ENCODE data around the gene CD247. TPM values are rescaled to one million over a fixed set of nuclear protein-coding genes. Genes with fewer than 3 reads are reported as not detected.

The CD247 gene
- total RNA-seq, 1 donor from 2014 or later = not detected

DNA sequence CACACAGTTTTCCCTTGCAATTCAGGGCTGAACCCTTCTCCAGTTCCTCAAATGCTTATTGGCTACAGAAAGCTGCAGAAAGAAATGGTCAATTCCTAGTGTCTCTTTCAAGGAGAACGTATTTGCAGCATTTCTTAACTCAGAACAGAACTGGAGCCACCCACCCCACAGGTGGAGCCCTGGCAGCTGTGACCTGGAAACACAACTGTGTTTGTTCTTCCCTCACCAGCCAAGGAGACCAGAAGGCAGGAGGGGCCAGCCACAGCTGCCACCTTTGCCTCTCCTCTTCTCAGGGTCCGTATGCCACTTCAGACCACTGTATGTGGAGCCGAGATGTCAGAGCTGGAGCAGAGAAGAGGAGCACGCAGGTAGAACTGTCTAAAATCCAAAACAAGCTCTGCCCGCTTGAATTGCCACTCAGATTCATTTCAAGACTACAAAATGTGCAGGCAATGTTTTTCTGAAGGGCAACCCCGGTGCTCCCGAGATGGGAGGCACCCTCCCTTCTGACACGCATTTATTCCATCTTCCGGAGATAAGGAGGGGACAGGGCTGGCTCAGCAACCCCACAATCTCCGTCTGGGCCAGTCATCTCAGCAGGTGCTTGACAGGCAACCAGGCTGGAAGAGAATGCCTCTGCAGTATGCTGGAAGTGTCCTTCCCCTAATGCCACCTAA, 16.7 kb downstream of the CD247 start:
- Mint-ChIP-seq H3K9me3 (ENCODE audit: unreplicated experiment) (no peaks in the 10 kb centered on the region), H3K27ac (ENCODE audit: unreplicated experiment) (no peak overlapping the region), H3K36me3 (ENCODE audit: unreplicated experiment) (no peaks in the 10 kb centered on the region), H3K4me3 (ENCODE audit: unreplicated experiment) (no peak overlapping the region), H3K4me1 (ENCODE audit: unreplicated experiment) (no peaks in the 10 kb centered on the region), H3K27me3 (ENCODE audit: unreplicated experiment) (peaks cover 69% of the 10 kb centered on the region)
- TF ChIP-seq, protein P1, sequence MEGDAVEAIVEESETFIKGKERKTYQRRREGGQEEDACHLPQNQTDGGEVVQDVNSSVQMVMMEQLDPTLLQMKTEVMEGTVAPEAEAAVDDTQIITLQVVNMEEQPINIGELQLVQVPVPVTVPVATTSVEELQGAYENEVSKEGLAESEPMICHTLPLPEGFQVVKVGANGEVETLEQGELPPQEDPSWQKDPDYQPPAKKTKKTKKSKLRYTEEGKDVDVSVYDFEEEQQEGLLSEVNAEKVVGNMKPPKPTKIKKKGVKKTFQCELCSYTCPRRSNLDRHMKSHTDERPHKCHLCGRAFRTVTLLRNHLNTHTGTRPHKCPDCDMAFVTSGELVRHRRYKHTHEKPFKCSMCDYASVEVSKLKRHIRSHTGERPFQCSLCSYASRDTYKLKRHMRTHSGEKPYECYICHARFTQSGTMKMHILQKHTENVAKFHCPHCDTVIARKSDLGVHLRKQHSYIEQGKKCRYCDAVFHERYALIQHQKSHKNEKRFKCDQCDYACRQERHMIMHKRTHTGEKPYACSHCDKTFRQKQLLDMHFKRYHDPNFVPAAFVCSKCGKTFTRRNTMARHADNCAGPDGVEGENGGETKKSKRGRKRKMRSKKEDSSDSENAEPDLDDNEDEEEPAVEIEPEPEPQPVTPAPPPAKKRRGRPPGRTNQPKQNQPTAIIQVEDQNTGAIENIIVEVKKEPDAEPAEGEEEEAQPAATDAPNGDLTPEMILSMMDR (IDR thresholded peaks at IDR 0.05) = no peak
- DNase-seq (ENCODE audit: extremely low spot score, unreplicated experiment) = no peak

GRCh38 chr1:167500283-167500860, 18.0 kb downstream of the CD247 start:
- TF ChIP-seq, protein P1 (IDR thresholded peaks at IDR 0.05) = no peak
- Mint-ChIP-seq H3K27ac (ENCODE audit: unreplicated experiment) (no peak overlapping the region), H3K9me3 (ENCODE audit: unreplicated experiment) (no peaks in the 10 kb centered on the region), H3K4me3 (ENCODE audit: unreplicated experiment) (no peak overlapping the region), H3K27me3 (ENCODE audit: unreplicated experiment) (peaks cover 74% of the 10 kb centered on the region), H3K36me3 (ENCODE audit: unreplicated experiment) (no peaks in the 10 kb centered on the region), H3K4me1 (ENCODE audit: unreplicated experiment) (no peaks in the 10 kb centered on the region)
- no peak for DNase-seq (ENCODE audit: extremely low spot score, unreplicated experiment)

DNA sequence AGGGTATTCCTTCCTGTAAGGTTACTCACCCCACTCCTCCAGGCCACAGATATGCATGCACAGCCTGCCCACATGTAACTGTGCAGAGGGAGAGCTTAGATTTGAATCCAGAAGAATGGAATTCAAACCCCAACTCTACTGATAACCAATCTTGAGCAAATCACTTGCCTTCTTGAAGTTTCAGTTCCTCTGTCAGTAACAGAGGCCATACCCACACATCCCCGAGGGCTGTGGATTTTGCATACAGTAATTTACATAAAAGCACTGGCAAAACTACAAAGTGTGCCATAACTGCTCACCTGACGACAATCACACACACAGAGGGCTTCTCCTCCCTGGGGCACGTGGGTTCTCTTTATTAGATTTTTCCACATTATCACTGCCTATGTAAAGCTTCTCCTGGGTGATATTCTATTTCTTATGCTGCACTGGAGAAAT, 18.6 kb downstream of the CD247 start:
- Mint-ChIP-seq H3K4me3 (ENCODE audit: unreplicated experiment) (no peak overlapping the region), H3K27ac (ENCODE audit: unreplicated experiment) (no peak overlapping the region), H3K27me3 (ENCODE audit: unreplicated experiment) (peaks cover 74% of the 10 kb centered on the region), H3K9me3 (ENCODE audit: unreplicated experiment) (no peaks in the 10 kb centered on the region), H3K36me3 (ENCODE audit: unreplicated experiment) (no peaks in the 10 kb centered on the region), H3K4me1 (ENCODE audit: unreplicated experiment) (no peaks in the 10 kb centered on the region)
- DNase-seq (ENCODE audit: extremely low spot score, unreplicated experiment) = no peak
- TF ChIP-seq, protein P1 (IDR thresholded peaks at IDR 0.05) = no peak

DNA sequence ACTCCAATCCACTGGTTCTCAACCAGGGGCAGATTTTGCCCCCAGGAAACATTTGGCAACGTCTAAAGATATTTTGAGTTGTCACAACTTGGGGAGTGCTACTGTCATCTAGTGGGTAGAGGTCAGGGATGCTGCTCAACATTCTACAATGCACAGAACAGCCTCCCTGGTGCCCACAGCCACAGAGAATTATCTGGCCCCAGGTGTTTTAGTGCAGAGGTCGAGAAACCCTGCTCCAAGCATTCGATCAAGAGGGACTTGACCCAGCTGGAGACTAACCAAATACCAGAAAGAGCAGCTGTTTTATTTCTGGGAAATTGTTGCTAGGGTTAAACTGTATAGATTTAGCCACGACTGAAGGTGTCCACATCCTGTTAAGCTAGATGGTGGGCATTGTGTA, 19.2 kb downstream of the CD247 start:
- H3K4me3 Mint-ChIP-seq (ENCODE audit: unreplicated experiment) = no peak overlapping the region
- H3K27me3 Mint-ChIP-seq (ENCODE audit: unreplicated experiment) = peaks cover 75% of the 10 kb centered on the region
- H3K4me1 Mint-ChIP-seq (ENCODE audit: unreplicated experiment) = no peaks in the 10 kb centered on the region
- no peaks in the 10 kb centered on the region for H3K36me3 Mint-ChIP-seq (ENCODE audit: unreplicated experiment)
- TF ChIP-seq, protein P1 (IDR thresholded peaks at IDR 0.05) = no peak
- no peak for DNase-seq (ENCODE audit: extremely low spot score, unreplicated experiment)
- no peaks in the 10 kb centered on the region for H3K9me3 Mint-ChIP-seq (ENCODE audit: unreplicated experiment)
- no peak overlapping the region for H3K27ac Mint-ChIP-seq (ENCODE audit: unreplicated experiment)

GRCh38 chr1:167496797-167497619, 21.3 kb downstream of the CD247 start:
- no peaks in the 10 kb centered on the region for H3K36me3 Mint-ChIP-seq (ENCODE audit: unreplicated experiment)
- TF ChIP-seq, protein P1 (IDR thresholded peaks at IDR 0.05) = no peak
- no peak overlapping the region for H3K27ac Mint-ChIP-seq (ENCODE audit: unreplicated experiment)
- H3K4me1 Mint-ChIP-seq (ENCODE audit: unreplicated experiment) = no peaks in the 10 kb centered on the region
- no peak overlapping the region for H3K4me3 Mint-ChIP-seq (ENCODE audit: unreplicated experiment)
- peaks cover 70% of the 10 kb centered on the region for H3K27me3 Mint-ChIP-seq (ENCODE audit: unreplicated experiment)
- no peak for DNase-seq (ENCODE audit: extremely low spot score, unreplicated experiment)
- H3K9me3 Mint-ChIP-seq (ENCODE audit: unreplicated experiment) = no peaks in the 10 kb centered on the region

Measured in osteocyte (in vitro differentiated cells).